GM19324 (cell line): ENCODE results near the gene UBR2.

Source experiments
- ATAC-seq: cut with Tn5 transposase; IDR thresholded peaks from one replicate; pipeline ENCODE4 v1.9.1; 2021; ENCODE audit warnings: mild to moderate bottlenecking, moderate library complexity; ENCODE audit not compliant: unreplicated experiment, low FRiP score

UBR2 gene

GRCh38 chr6:42563697-42564505 is at the start of gene UBR2:
Gene UBR2, plus strand, starts transcription at chr6:42564029. Its CDS starts 291 bp downstream, at chr6:42564320.
- peak; percentile 91 for ATAC-seq

- ATAC-seq = no peak
These were observed 49.1 kb upstream of the UBR2 start for GRCh38 chr6:42514745-42515144.

GRCh38 chr6:42519779-42520178 is 44.0 kb upstream of the UBR2 start:
- ATAC-seq = no peak

GRCh38 chr6:42520786-42521607 is 42.8 kb upstream of the UBR2 start:
- no peak for ATAC-seq

- no peak for ATAC-seq
These were observed 41.8 kb upstream of the UBR2 start for GRCh38 chr6:42522036-42522435.

- ATAC-seq = no peak
These were observed 40.7 kb upstream of the UBR2 start for GRCh38 chr6:42522942-42523814.

GRCh38 chr6:42525206-42525605 is 38.6 kb upstream of the UBR2 start:
- ATAC-seq = no peak

- no peak for ATAC-seq
These were observed 37.2 kb upstream of the UBR2 start for GRCh38 chr6:42526616-42527015.

GRCh38 chr6:42527204-42527603 is 36.6 kb upstream of the UBR2 start:
- no peak for ATAC-seq

- no peak for ATAC-seq
These were observed 33.5 kb upstream of the UBR2 start for GRCh38 chr6:42530296-42530695.

- ATAC-seq = no peak
These were observed 33.1 kb upstream of the UBR2 start for GRCh38 chr6:42530751-42531150.

- no peak for ATAC-seq
These were observed 31.7 kb upstream of the UBR2 start for GRCh38 chr6:42532038-42532669.

GRCh38 chr6:42533794-42534193 is 30.0 kb upstream of the UBR2 start:
- ATAC-seq = no peak

GRCh38 chr6:42537536-42537935 is 26.3 kb upstream of the UBR2 start:
- ATAC-seq = no peak

GRCh38 chr6:42539135-42539534 is 24.7 kb upstream of the UBR2 start:
- ATAC-seq = no peak

GRCh38 chr6:42545226-42545773 is 18.5 kb upstream of the UBR2 start:
- ATAC-seq = no peak

- ATAC-seq = peak; percentile 86
These were observed 16.2 kb upstream of the UBR2 start for GRCh38 chr6:42547407-42548329.

- ATAC-seq = no peak
These were observed 13.6 kb upstream of the UBR2 start for GRCh38 chr6:42550277-42550676.

- no peak for ATAC-seq
These were observed 12.6 kb upstream of the UBR2 start for GRCh38 chr6:42551217-42551616.
